NT2/D1 (cell line): ENCODE measurements around the gene RIOK3.

Source experiments
- SUZ12 ChIP-seq: IDR thresholded peaks from 2 replicates; pipeline ENCODE4 v1.6.1; 2011; ENCODE audit not compliant: insufficient read length, insufficient read depth; ENCODE audit errors: extremely low read depth
- YY1 ChIP-seq: IDR thresholded peaks from 2 replicates; pipeline ENCODE4 v1.6.1; 2011; ENCODE audit not compliant: insufficient read length, insufficient read depth
- ZNF274 ChIP-seq: IDR thresholded peaks from 2 replicates; pipeline ENCODE4 v1.6.1; 2011; ENCODE audit warnings: mild to moderate bottlenecking, low read depth, low read length

- no peak for TF ChIP-seq YY1
- TF ChIP-seq SUZ12, result no peak
- no peak for TF ChIP-seq ZNF274
Observed at GRCh38 chr18:23528580-23529472, 75.7 kb downstream of the RIOK3 start.
